Hypothalamus (tissue), 51 donors: ENCODE data around the gene CHD1.
A peak's percentile ranks its signal among the peaks of the same experiment; 100 is the strongest.

Experiments used
- DNase-seq, 51 donors: peaks; one replicate each; lab custom pipeline; 2025; lab: John Stamatoyannopoulos, UW

Gene CHD1

GRCh38 chr5:98936948-98937715, 8.3 kb upstream of the CHD1 start:
- DNase-seq: no peak

DNA sequence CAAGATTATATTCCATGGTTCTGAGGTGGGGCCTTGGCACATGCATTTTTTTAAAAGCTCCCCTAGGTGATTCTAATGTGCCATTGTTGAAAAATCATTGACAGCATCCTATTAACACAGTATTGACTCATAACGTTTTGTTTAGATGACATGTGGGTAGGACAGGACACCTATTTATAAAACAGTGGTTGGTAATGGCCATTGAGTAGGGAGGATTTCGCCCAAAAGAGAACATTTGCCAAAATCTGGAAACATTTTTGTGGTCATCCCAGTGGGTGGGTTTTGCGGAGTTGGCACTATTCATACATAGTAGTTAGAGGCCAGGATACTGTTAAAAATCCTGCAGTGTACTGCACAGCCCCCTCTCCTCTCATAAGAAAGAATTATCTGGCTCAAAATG, 6.4 kb upstream of the CHD1 start:
- no peak for DNase-seq

- no peak for DNase-seq
Observed at GRCh38 chr5:98934546-98934945, 5.7 kb upstream of the CHD1 start.

GRCh38 chr5:98933445-98934072, 4.8 kb upstream of the CHD1 start:
- DNase-seq: no peak

GRCh38 chr5:98930972-98931762, 2.4 kb upstream of the CHD1 start:
- DNase-seq: no peak

GRCh38 chr5:98929710-98930298, 997 bp upstream of the CHD1 start:
- peak in 2 of 51 donors; percentile 3 to 5 for DNase-seq

- DNase-seq: peak in 45 of 51 donors; percentile 19 to 92 (median 55)
Observed at GRCh38 chr5:98927989-98928872, 576 bp downstream of the CHD1 start.

DNA sequence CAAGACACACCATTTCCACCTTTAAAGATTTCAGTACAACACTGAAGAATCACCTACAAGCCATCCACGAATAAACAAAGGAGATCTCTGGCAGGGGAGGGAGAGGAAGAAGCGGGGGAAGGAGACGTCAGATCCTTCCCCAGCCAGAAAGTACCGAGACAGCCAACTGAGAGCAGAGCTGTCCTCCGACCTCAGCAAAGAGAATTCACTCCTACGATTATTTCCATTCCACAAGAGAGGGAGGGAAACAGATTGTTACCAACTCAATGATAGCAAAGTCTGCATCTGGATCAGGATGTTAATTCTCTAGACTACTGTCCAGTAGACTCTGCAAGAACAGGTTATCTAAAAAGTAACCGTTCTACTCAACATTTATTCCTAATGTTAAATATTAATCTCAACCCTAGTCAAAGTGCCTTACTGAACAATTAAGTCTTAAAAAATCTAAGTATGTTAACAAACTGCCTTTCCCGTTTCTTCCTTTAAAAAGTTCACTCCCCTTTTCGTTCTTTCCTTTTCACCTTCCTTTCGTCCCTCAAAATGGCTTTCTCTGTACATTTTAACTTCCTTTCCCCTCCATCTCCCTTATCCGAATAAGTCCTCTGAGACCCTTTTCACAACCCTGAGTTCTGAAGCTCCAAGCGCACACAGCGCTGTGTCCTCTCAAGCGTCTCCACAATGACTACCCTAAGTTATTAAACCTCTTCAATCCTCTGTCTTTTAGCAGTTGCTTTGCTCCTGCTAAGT, 1.4 kb downstream of the CHD1 start:
- peak in 25 of 51 donors; percentile 0 to 54 (median 11) for DNase-seq

GRCh38 chr5:98923966-98924365, 4.8 kb downstream of the CHD1 start:
- DNase-seq: no peak

GRCh38 chr5:98921947-98922505, 6.8 kb downstream of the CHD1 start:
- DNase-seq: no peak

DNA sequence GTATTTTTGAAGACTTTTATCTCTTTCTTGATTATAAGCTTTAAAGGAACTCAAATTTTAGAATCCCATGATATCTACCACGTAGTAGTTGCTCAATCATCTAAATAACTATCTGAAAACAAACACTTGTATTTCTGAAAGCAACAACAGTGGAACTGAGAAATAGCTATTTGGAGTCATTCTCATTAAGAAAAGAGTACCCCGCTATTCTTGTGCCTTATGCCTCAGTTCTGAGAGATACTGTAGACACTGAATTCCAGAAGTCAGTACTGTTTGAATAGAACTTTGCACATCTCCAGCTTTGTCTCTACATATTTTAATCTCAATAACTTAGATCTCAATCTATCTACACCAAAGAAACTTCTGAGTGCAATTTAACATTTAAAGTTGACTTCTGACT, 11.4 kb downstream of the CHD1 start:
- DNase-seq: no peak

- no peak for DNase-seq
Observed at GRCh38 chr5:98916540-98916939, 12.3 kb downstream of the CHD1 start.

GRCh38 chr5:98913911-98914310, 14.9 kb downstream of the CHD1 start:
- DNase-seq: no peak

DNA sequence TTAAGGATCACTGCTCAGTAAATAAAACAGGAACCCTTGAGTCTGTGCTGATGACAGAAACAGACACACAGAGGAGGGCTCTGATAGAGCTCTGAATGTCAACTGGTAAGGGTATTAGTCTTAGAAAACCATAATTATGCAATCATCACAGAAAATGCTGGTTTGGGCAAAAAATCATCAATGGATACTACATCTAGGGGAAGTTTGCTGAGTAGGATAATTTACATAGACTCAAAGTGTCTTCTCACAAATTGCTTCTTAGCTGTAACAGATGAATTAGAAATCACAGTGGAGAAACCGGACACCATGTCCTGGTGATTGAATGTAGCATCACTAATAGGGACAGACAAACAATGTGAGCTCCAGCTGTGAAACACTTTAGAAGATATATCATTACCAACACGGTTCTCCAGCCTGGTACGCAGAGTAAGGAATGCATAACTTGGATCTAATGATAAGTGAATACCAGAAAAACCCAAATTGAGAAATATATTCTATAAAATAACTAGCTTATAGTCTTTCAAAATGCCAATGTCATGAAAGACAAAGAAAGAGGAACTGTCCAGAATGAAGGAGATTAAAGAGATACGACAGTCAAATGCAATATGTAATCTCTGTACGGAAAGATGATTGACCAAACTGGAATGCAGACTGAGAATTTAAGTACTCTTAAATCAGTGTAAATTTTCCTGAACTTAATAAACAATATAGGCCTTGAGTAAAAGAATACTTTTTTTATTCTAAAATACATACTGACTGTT, 17.3 kb downstream of the CHD1 start:
- DNase-seq: no peak

DNA sequence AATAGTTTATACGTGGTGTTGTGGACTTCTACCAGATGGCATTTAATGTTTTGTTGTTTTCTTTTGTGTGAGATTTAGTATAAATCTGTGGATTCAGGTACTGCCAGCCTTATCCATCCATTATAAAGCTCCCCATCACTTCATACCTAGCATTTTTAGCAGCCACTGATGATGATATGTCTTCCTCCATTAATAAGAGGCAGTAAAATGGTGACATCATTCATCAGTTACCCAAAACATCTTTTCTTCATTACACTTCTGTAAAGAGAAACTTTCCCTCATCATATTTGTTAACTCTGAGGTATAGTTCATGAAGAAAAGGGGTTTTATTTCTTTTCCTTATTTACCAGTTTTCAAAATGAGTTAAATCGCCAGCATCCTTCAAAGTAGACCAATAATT, 19.4 kb downstream of the CHD1 start:
- DNase-seq: no peak

GRCh38 chr5:98907951-98908350, 20.9 kb downstream of the CHD1 start:
- DNase-seq: no peak

DNA sequence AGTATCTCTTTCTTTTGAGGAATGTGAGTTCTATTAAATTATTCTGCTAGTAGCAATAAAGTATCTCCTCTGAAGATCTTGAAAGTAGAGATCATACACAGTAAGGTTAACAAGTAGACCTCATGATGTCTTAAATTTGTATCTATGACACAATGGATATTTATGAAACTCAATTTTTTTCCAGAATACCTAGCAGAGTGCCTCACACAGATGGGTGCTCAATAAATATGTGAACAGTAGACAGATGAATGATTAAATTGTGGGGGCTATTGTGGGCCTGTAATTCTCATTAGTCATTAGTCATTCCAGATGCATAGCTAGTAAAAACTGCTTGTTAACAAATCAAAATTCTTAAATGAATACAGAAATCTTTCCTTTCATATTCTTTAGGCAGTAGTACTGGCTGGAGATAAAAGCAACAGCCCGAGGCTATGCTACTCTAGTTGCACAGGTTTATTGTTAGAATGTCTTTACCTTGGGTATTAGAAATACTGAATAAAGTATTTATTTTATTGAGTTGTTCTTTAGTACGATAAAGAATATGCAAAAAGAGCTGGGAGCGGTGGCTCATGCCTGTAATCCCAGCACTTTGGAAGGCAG, 22.0 kb downstream of the CHD1 start:
- no peak for DNase-seq
